SK-N-SH treated with all-trans-retinoic acid at 6 μM for 48 hours (cell line): ENCODE data around the gene PAFAH1B2.

ENCODE experiments used
- ATAC-seq: fragments of 200-7000 bp; cut with Tn5 transposase; 3 replicates; pipeline ENCODE4 v1.9.1; 2020; ENCODE audit warnings: mild to moderate bottlenecking, moderate library complexity
- ARNTL ChIP-seq: fragments of 450-650 bp; formaldehyde crosslinking; IDR thresholded peaks from 2 replicates; pipeline ENCODE4 v1.5.0; 2020; ENCODE audit warnings: low read depth, mild to moderate bottlenecking, moderate library complexity, borderline replicate concordance
- BACH2 ChIP-seq: fragments of 250-450 bp; sonication (Bioruptor Pico); IDR thresholded peaks from 2 replicates; pipeline ENCODE4 v1.9.0; 2021; ENCODE audit warnings: mild to moderate bottlenecking, borderline replicate concordance
- CREB5 ChIP-seq: fragments of 250-450 bp; sonication (Bioruptor Pico); IDR thresholded peaks from 2 replicates; pipeline ENCODE4 v1.5.1; 2020; ENCODE audit warnings: low read depth, mild to moderate bottlenecking, moderate library complexity
- CSDC2 ChIP-seq: fragments of 250-450 bp; sonication (Bioruptor Pico); IDR thresholded peaks from 2 replicates; pipeline ENCODE4 v1.5.0; 2020; ENCODE audit warnings: mild to moderate bottlenecking, moderate library complexity
- CSRNP3 ChIP-seq: fragments of 250-450 bp; sonication (Bioruptor Pico); IDR thresholded peaks from 2 replicates; pipeline ENCODE4 v1.5.1; 2021; ENCODE audit warnings: mild to moderate bottlenecking, moderate library complexity
- ESRRG ChIP-seq: fragments of 250-450 bp; sonication (Bioruptor Pico); IDR thresholded peaks from 2 replicates; pipeline ENCODE4 v1.6.1; 2021; ENCODE audit warnings: mild to moderate bottlenecking
- GLIS3 ChIP-seq: fragments of 250-450 bp; sonication (Bioruptor Pico); IDR thresholded peaks from 2 replicates; pipeline ENCODE4 v1.5.0; 2020; ENCODE audit warnings: mild to moderate bottlenecking, moderate library complexity
- ISL1 ChIP-seq: fragments of 250-450 bp; sonication (Bioruptor Pico); IDR thresholded peaks from 2 replicates; pipeline ENCODE4 v2.1.2; 2022; ENCODE audit warnings: mild to moderate bottlenecking, moderate library complexity
- OSR1 ChIP-seq: fragments of 250-450 bp; sonication (Bioruptor Pico); IDR thresholded peaks from 2 replicates; pipeline ENCODE4 v1.8.0; 2022; ENCODE audit warnings: moderate library complexity, mild to moderate bottlenecking, inconsistent platforms
- PATZ1 ChIP-seq: fragments of 250-450 bp; sonication (Bioruptor Pico); IDR thresholded peaks from 2 replicates; pipeline ENCODE4 v1.8.0; 2020; ENCODE audit warnings: mild to moderate bottlenecking, moderate library complexity, borderline replicate concordance
- POU6F1 ChIP-seq: fragments of 250-450 bp; sonication (Bioruptor Pico); IDR thresholded peaks from 2 replicates; pipeline ENCODE4 v1.8.0; 2021; ENCODE audit warnings: low read depth, mild to moderate bottlenecking, moderate library complexity, borderline replicate concordance
- PPARA ChIP-seq: fragments of 250-450 bp; sonication (Bioruptor Pico); IDR thresholded peaks from 2 replicates; pipeline ENCODE4 v1.5.0; 2020; ENCODE audit warnings: mild to moderate bottlenecking, borderline replicate concordance
- RARB ChIP-seq: fragments of 250-450 bp; sonication (Bioruptor Pico); IDR thresholded peaks from 2 replicates; pipeline ENCODE4 v1.8.0; 2021; ENCODE audit warnings: mild to moderate bottlenecking, moderate library complexity
- SNAI2 ChIP-seq: fragments of 250-450 bp; sonication (Bioruptor Pico); IDR thresholded peaks from 2 replicates; pipeline ENCODE4 v1.5.0; 2020; ENCODE audit warnings: mild to moderate bottlenecking, moderate library complexity
- TCF4 ChIP-seq: fragments of 250-450 bp; sonication (Bioruptor Pico); IDR thresholded peaks from 2 replicates; pipeline ENCODE4 v1.8.0; 2021; ENCODE audit warnings: mild to moderate bottlenecking, moderate library complexity, borderline replicate concordance
- TOX ChIP-seq: fragments of 250-450 bp; sonication (Bioruptor Pico); IDR thresholded peaks from 2 replicates; pipeline ENCODE4 v1.8.0; 2021; ENCODE audit warnings: mild to moderate bottlenecking, moderate library complexity, borderline replicate concordance
- TSHZ2 ChIP-seq: fragments of 250-450 bp; sonication (Bioruptor Pico); IDR thresholded peaks from 2 replicates; pipeline ENCODE4 v1.5.0; 2020; ENCODE audit warnings: mild to moderate bottlenecking, moderate library complexity
- ZC3H10 ChIP-seq: fragments of 250-450 bp; sonication (Bioruptor Pico); IDR thresholded peaks from 2 replicates; pipeline ENCODE4 v1.5.1; 2021; ENCODE audit warnings: mild to moderate bottlenecking, moderate library complexity
- ZFP3 ChIP-seq: fragments of 250-450 bp; sonication (Bioruptor Pico); IDR thresholded peaks from 2 replicates; pipeline ENCODE4 v1.5.0; 2020; ENCODE audit warnings: mild to moderate bottlenecking, moderate library complexity
- ZFP30 ChIP-seq: fragments of 450-650 bp; formaldehyde crosslinking; IDR thresholded peaks from 2 replicates; pipeline ENCODE4 v1.5.0; 2022; ENCODE audit warnings: mild to moderate bottlenecking, moderate library complexity
- ZNF565 ChIP-seq: fragments of 450-650 bp; formaldehyde crosslinking; conservative IDR thresholded peaks from 2 replicates; pipeline ENCODE4 v1.5.0; 2020; ENCODE audit warnings: low read depth, mild to moderate bottlenecking, moderate library complexity
- ZNF70 ChIP-seq: fragments of 450-650 bp; formaldehyde crosslinking; IDR thresholded peaks from 2 replicates; pipeline ENCODE4 v1.5.0; 2020; ENCODE audit warnings: mild to moderate bottlenecking, moderate library complexity
- ZNF8 ChIP-seq: fragments of 450-650 bp; formaldehyde crosslinking; IDR thresholded peaks from 2 replicates; pipeline ENCODE4 v1.5.0; 2020; ENCODE audit warnings: mild to moderate bottlenecking, moderate library complexity

PAFAH1B2 gene

GRCh38 chr11:117143390-117143789 is 697 bp upstream of the PAFAH1B2 start:
- TF ChIP-seq PATZ1 (CRISPR knock-in tag) = no peak
- TF ChIP-seq ZNF70 (CRISPR knock-in tag) = no peak
- no peak for TF ChIP-seq ZNF8
- no peak for TF ChIP-seq CREB5
- TF ChIP-seq TSHZ2 (CRISPR knock-in tag) = no peak
- TF ChIP-seq RARB (CRISPR knock-in tag) = no peak
- TF ChIP-seq ESRRG (CRISPR knock-in tag) = no peak
- TF ChIP-seq BACH2 (CRISPR knock-in tag) = no peak
- TF ChIP-seq PPARA (CRISPR knock-in tag) = no peak
- TF ChIP-seq CSDC2 (CRISPR knock-in tag) = no peak
- TF ChIP-seq ZFP30 (CRISPR knock-in tag) = no peak
- no peak for TF ChIP-seq POU6F1 (CRISPR knock-in tag)
- no peak for TF ChIP-seq CSRNP3
- no peak for TF ChIP-seq TCF4 (CRISPR knock-in tag)
- TF ChIP-seq ZNF565 = no peak
- no peak for TF ChIP-seq ZC3H10 (CRISPR knock-in tag)
- TF ChIP-seq TOX (CRISPR knock-in tag) = no peak
- no peak for TF ChIP-seq ISL1 (CRISPR knock-in tag)
- no peak for TF ChIP-seq ARNTL (CRISPR knock-in tag)
- no peak for TF ChIP-seq SNAI2 (CRISPR knock-in tag)
- ATAC-seq = peak; percentile 75

- no peak for TF ChIP-seq ESRRG (CRISPR knock-in tag)
- TF ChIP-seq SNAI2 (CRISPR knock-in tag) = no peak
- TF ChIP-seq TSHZ2 (CRISPR knock-in tag) = no peak
- no peak for TF ChIP-seq ZFP30 (CRISPR knock-in tag)
- TF ChIP-seq ARNTL (CRISPR knock-in tag) = no peak
- TF ChIP-seq OSR1 = no peak
- no peak for TF ChIP-seq ZFP3 (CRISPR knock-in tag)
- no peak for TF ChIP-seq CREB5
- TF ChIP-seq ZNF8 = no peak
- TF ChIP-seq ZNF565 = no peak
- no peak for TF ChIP-seq GLIS3 (CRISPR knock-in tag)
- peak; percentile 77 for ATAC-seq
Observed at GRCh38 chr11:117144477-117145392, 648 bp downstream of the PAFAH1B2 start.
